Loucy (cell line): Measurements from ENCODE around the gene USP15.

Experiments used
- CTCF ChIP-seq: fragments of 200-600 bp; sonication (generic); conservative IDR thresholded peaks from 2 replicates; pipeline ENCODE4 v1.5.1; 2014; ENCODE audit warnings: mild to moderate bottlenecking, antibody characterized with exemption, low read length
- EZH2phosphoT487 ChIP-seq: fragments of 200-600 bp; IDR thresholded peaks from 2 replicates; pipeline ENCODE4 v1.6.1; 2018; ENCODE audit warnings: antibody characterized with exemption, mild to moderate bottlenecking, moderate library complexity, borderline replicate concordance

GRCh38 chr12:62279058-62279457, 18.9 kb downstream of the USP15 start:
- no peak for TF ChIP-seq CTCF
- TF ChIP-seq EZH2phosphoT487: no peak
